ENCODE data around the gene BPI.
"Not testable (repeated sequence)": the region's sequence is repeated elsewhere in the genome, so short reads cannot be mapped to it uniquely, and the experiment has no call there.

BPI gene

GRCh38 chr20:38278131-38278530 is 25.8 kb upstream of the BPI start:
- no peak for DNase-seq (ENCODE audit: low read depth)

- no peak for DNase-seq (ENCODE audit: low read depth)
Measured at GRCh38 chr20:38278763-38279162, 25.2 kb upstream of the BPI start.

GRCh38 chr20:38281176-38281915 is 22.6 kb upstream of the BPI start:
- not testable (repeated sequence) for DNase-seq (ENCODE audit: low read depth)

DNA sequence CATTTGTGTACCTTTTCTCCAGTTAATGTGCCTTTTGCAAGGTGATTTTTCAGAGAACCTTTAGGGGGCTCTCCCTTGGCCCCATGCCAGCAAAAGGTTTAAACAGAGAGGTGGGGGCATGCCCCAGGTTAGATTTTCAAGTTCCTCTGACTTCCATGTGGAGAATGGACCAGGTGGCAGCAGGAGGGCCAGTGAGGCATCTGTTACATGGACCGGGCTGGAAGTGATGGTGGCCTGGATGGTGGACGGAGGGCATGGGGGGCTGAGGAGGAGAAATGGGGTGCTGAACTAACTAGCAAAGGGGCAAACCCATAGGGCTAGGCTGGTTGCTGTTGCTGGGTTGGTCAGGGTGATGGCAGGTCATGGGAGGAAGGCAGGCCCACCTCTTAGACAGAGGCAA is 20.7 kb upstream of the BPI start:
- no peak for DNase-seq (ENCODE audit: low read depth)

DNA sequence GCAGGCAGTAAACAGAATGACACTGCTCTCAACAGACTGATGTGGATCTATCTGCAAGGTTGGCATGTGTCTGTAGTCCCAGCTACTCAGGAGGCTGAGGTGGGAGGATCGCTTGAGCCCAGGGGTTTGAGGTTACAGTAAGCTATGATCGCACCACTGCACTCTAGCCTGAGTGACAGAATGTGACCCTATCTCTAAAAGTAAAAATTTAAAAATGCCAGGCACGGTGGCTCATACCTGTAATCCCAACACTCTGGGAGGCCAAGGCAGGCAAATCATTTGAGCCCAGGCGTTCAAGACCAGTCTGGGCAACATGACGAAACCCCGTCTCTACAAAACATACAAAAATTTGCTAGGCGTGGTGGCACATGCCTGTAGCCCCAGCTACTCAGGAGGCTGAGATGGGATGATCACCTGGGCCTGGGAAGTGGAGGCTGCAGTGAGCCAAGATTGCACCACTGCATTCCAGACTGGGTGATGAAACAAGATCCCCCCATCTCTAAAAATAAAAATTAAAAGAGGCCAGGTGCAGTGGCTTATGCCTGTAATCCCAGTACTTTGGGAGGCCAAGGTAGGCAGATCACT is 19.8 kb upstream of the BPI start:
- DNase-seq (ENCODE audit: low read depth), result not testable (repeated sequence)

- DNase-seq (ENCODE audit: low read depth), result no peak
Measured at GRCh38 chr20:38284893-38285444, 19.0 kb upstream of the BPI start.

GRCh38 chr20:38286586-38287531 is 17.1 kb upstream of the BPI start:
- DNase-seq (ENCODE audit: low read depth), result no peak

GRCh38 chr20:38290829-38291814 is 12.8 kb upstream of the BPI start:
- no peak for DNase-seq (ENCODE audit: low read depth)

- no peak for DNase-seq (ENCODE audit: low read depth)
Measured at GRCh38 chr20:38291966-38292365, 12.0 kb upstream of the BPI start.

- no peak for DNase-seq (ENCODE audit: low read depth)
Measured at GRCh38 chr20:38293491-38294065, 10.4 kb upstream of the BPI start.

- DNase-seq (ENCODE audit: low read depth), result no peak
Measured at GRCh38 chr20:38294076-38294591, 9.8 kb upstream of the BPI start.

GRCh38 chr20:38295811-38296210 is 8.1 kb upstream of the BPI start:
- DNase-seq (ENCODE audit: low read depth), result no peak

GRCh38 chr20:38296433-38296832 is 7.5 kb upstream of the BPI start:
- no peak for DNase-seq (ENCODE audit: low read depth)

GRCh38 chr20:38297916-38298674 is 5.9 kb upstream of the BPI start:
- DNase-seq (ENCODE audit: low read depth), result no peak

DNA sequence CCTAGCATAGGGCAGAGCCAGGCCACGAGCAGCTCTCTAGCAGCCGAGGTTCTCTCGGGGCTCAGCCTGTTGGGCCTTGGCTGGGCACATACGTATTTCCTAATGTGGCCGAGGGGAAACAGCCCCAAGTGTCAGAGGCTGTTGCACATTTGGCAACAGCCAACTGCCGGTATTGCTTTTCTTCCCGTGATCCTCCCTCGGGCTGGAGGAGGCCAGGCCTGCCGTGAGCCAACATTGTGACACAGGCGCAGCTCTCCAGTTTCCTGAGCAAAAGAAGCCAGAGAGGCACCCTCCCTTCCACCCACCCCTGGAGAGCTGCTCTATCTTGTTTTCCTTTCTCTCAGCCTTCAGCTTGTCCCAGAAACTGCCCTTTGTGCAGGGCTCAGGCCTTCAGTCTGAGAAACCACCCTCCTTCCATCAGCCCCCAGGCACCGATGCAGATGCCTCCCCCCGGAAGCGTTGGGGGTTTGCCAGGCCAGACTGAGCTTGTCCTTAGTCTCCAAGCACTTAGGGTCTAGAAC is 5.1 kb upstream of the BPI start:
- DNase-seq (ENCODE audit: low read depth), result no peak

GRCh38 chr20:38299963-38300362 is 4.0 kb upstream of the BPI start:
- DNase-seq (ENCODE audit: low read depth), result no peak

DNA sequence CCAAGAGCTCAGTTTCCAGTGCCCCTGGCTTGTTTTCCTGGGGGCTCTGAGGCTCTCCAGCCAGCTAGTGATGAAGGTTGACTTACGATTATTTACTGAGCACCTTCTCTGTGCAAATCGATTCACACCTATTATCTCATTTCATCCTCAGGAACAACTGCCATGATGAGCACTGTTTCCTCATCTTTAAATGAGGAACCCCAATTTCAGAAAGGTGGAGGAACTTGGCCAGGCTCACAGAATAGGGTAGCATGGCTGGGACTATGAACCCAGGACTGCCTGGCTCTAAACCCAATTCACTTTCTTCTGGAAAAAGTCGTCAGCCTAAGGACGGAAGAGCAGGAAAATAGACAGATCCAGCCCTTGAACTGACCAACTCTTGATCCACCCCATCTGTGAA is 3.5 kb upstream of the BPI start:
- DNase-seq (ENCODE audit: low read depth), result no peak

- DNase-seq (ENCODE audit: low read depth), result no peak
Measured at GRCh38 chr20:38301309-38301708, 2.6 kb upstream of the BPI start.

GRCh38 chr20:38302786-38303185 is 1.2 kb upstream of the BPI start:
- no peak for DNase-seq (ENCODE audit: low read depth)

Measured in CMK (cell line).